ENCODE results near the gene ZNF341.
"Not testable (repeated sequence)": the region's sequence is repeated elsewhere in the genome, so short reads cannot be mapped to it uniquely, and the experiment has no call there.

Gene ZNF341

GRCh38 chr20:33731693-33732165, at the start of gene ZNF341:
ZNF341 (plus strand) TSS chr20:33731996; CDS start chr20:33732022, 26 bp downstream.
- peak; percentile 71 to 79 for DNase-seq (ENCODE audit: low read depth in 2 of 2)

- DNase-seq (ENCODE audit: low read depth in 2 of 2) = no peak
Measured at GRCh38 chr20:33684533-33685327, 47.1 kb upstream of the ZNF341 start.

GRCh38 chr20:33685328-33686099, 46.3 kb upstream of the ZNF341 start:
- no peak for DNase-seq (ENCODE audit: low read depth in 2 of 2)

GRCh38 chr20:33686100-33686983, 45.5 kb upstream of the ZNF341 start, which contains the start of gene E2F1:
E2F1 (minus strand) TSS chr20:33686385; CDS start chr20:33686264, 121 bp downstream.
- peak; percentile 78 to 91 for DNase-seq (ENCODE audit: low read depth in 2 of 2)

GRCh38 chr20:33686984-33687366, 44.8 kb upstream of the ZNF341 start:
- no peak for DNase-seq (ENCODE audit: low read depth in 2 of 2)

- no peak for DNase-seq (ENCODE audit: low read depth in 2 of 2)
Measured at GRCh38 chr20:33687370-33687915, 44.4 kb upstream of the ZNF341 start.

GRCh38 chr20:33687993-33688937, 43.5 kb upstream of the ZNF341 start:
- no peak for DNase-seq (ENCODE audit: low read depth in 2 of 2)

- no peak for DNase-seq (ENCODE audit: low read depth in 2 of 2)
Measured at GRCh38 chr20:33688938-33689424, 42.8 kb upstream of the ZNF341 start.

- no peak for DNase-seq (ENCODE audit: low read depth in 2 of 2)
Measured at GRCh38 chr20:33689493-33689892, 42.3 kb upstream of the ZNF341 start.

- no peak for DNase-seq (ENCODE audit: low read depth in 2 of 2)
Measured at GRCh38 chr20:33689973-33690372, 41.8 kb upstream of the ZNF341 start.

- DNase-seq (ENCODE audit: low read depth in 2 of 2) = no peak
Measured at GRCh38 chr20:33693289-33693688, 38.5 kb upstream of the ZNF341 start.

- no peak for DNase-seq (ENCODE audit: low read depth in 2 of 2)
Measured at GRCh38 chr20:33693741-33694638, 37.8 kb upstream of the ZNF341 start.

- no peak for DNase-seq (ENCODE audit: low read depth in 2 of 2)
Measured at GRCh38 chr20:33694639-33695012, 37.2 kb upstream of the ZNF341 start.

- no peak for DNase-seq (ENCODE audit: low read depth in 2 of 2)
Measured at GRCh38 chr20:33696448-33696847, 35.3 kb upstream of the ZNF341 start.

GRCh38 chr20:33697129-33697528, 34.7 kb upstream of the ZNF341 start:
- DNase-seq (ENCODE audit: low read depth in 2 of 2) = no peak

- not testable (repeated sequence) for DNase-seq (ENCODE audit: low read depth in 2 of 2)
Measured at GRCh38 chr20:33698966-33699365, 32.8 kb upstream of the ZNF341 start.

- not testable (repeated sequence) for DNase-seq (ENCODE audit: low read depth in 2 of 2)
Measured at GRCh38 chr20:33700696-33701441, 30.9 kb upstream of the ZNF341 start.

All from stimulated activated CD4-positive, alpha-beta T cell treated with anti-CD3 and anti-CD28 coated beads, Interleukin-1b, Interleukin-23, amount 100 ng/mL, for 1 hour (primary cell).